Fibroblast of upper back skin (primary cell): ENCODE measurements around the gene PGS1.
"Not testable (repeated sequence)": the region's sequence is repeated elsewhere in the genome, so short reads cannot be mapped to it uniquely, and the experiment has no call there.

Experiments
- DNase-seq: peaks from one replicate; pipeline ENCODE4 v3.0.0-alpha.2; 2013

Gene PGS1

GRCh38 chr17:78450696-78451345 lies 72.4 kb downstream of the PGS1 start:
- DNase-seq: no peak

- no peak for DNase-seq
These were observed 73.3 kb downstream of the PGS1 start for GRCh38 chr17:78451753-78452152.

- DNase-seq: no peak
These were observed 75.9 kb downstream of the PGS1 start for GRCh38 chr17:78454346-78454745.

- DNase-seq: no peak
These were observed 79.6 kb downstream of the PGS1 start for GRCh38 chr17:78458091-78458490.

- DNase-seq: no peak
These were observed 80.4 kb downstream of the PGS1 start for GRCh38 chr17:78458736-78459335.

GRCh38 chr17:78459696-78460095 lies 81.2 kb downstream of the PGS1 start:
- DNase-seq: no peak

GRCh38 chr17:78460176-78460675 lies 81.8 kb downstream of the PGS1 start:
- DNase-seq: no peak

GRCh38 chr17:78460951-78461798 lies 82.7 kb downstream of the PGS1 start:
- DNase-seq: no peak

- DNase-seq: no peak
These were observed 83.3 kb downstream of the PGS1 start for GRCh38 chr17:78461799-78462053.

- no peak for DNase-seq
These were observed 83.7 kb downstream of the PGS1 start for GRCh38 chr17:78462148-78462547.

- not testable (repeated sequence) for DNase-seq
These were observed 87.8 kb downstream of the PGS1 start for GRCh38 chr17:78466109-78466785.

GRCh38 chr17:78466786-78467715 lies 88.6 kb downstream of the PGS1 start:
- no peak for DNase-seq

- no peak for DNase-seq
These were observed 89.9 kb downstream of the PGS1 start for GRCh38 chr17:78468366-78468765.

GRCh38 chr17:78469443-78469842 lies 91.0 kb downstream of the PGS1 start:
- no peak for DNase-seq

- no peak for DNase-seq
These were observed 93.2 kb downstream of the PGS1 start for GRCh38 chr17:78471635-78472034.

- no peak for DNase-seq
These were observed 93.8 kb downstream of the PGS1 start for GRCh38 chr17:78472035-78472905.

GRCh38 chr17:78473951-78474613 lies 95.6 kb downstream of the PGS1 start:
- DNase-seq: peak; percentile 4
